ENCODE data around the gene KRTAP5-3.

Gene KRTAP5-3

GRCh38 chr11:1642288-1643145 is 34.3 kb upstream of the KRTAP5-3 start:
- DNase-seq (ENCODE audit: low read depth), result no peak

- DNase-seq (ENCODE audit: low read depth), result no peak
These were observed 32.8 kb upstream of the KRTAP5-3 start for GRCh38 chr11:1641096-1641495.

DNA sequence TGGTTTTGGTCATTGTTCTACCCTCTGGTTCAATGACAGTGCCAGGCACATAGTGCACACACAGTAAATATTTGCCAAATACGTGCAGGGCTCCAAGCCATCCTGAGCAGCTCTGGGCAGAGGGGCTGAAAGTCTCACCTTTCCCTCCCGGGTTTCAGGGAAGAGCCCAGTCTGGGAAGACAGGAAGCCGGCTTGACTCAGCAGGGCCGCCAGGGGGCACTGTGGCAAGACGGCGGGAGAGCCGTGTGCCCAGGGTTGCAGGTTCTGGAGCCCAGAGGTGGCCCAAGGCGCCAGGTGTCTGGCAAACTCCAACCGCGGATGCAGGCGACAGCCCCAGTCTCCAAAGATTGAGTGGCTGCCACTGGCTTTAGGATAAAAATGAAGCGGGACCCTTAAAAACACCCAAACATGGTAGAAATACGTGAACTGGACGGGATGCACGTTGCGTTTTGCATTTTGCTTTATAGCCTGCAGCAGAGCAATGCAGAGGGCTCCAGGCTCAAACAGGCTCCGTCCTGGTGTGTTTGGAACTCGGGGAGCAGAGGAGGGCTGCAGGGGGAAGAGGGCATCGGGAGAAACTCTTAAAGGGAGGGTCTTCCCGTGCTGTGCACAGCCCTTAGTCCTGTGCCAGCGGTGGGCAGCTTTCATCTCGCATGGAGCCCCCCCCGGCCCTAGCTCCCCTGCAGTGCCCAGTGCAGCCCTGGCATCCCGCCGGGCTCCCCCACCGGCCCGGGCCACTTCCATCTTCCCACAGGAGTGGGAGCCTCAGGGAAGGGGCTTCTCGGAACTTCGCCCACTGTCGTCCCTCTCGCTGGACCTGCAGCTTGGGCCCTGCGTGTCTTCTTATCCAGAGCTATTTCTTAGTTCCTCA is 32.0 kb upstream of the KRTAP5-3 start:
- DNase-seq (ENCODE audit: low read depth), result peak; percentile 45

GRCh38 chr11:1639666-1640065 is 31.4 kb upstream of the KRTAP5-3 start:
- DNase-seq (ENCODE audit: low read depth), result no peak

- no peak for DNase-seq (ENCODE audit: low read depth)
These were observed 30.9 kb upstream of the KRTAP5-3 start for GRCh38 chr11:1639102-1639620.

DNA sequence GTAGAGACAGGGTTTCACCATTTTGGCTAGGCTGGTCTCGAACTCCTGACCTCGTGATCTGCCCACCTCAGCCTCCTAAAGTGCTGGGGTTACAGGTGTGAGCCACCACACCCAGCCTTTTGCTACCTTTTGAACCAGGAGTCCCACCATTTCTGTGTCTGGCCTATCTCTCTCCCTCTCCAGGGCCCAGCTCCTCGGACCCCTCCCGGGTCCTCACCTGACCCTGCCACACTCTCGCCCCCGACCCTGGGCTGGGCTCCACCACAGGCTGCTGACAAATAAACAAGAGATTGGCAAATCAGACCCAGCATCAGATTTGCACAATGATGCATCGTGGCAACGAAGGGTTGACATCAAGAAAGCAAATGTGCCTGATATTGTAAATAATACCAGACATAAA is 30.1 kb upstream of the KRTAP5-3 start:
- no peak for DNase-seq (ENCODE audit: low read depth)

DNA sequence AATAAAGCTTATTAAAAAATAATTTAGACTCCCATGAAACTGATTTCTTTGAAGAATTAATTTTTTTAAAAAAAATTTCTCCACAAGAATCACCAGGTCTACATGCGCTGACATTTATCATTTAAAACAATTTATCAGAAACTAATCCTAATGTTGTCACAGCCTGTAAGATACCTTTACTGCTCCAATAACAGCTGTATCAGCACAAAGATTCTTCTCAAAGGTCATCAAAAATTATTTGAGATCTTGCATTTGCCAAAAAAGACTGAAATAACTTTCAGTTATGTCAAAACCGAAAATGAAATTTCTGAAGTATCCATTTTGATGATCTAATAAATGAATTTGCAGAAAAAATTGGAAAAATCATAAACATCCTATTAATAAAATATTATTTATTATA is 29.4 kb upstream of the KRTAP5-3 start:
- no peak for DNase-seq (ENCODE audit: low read depth)

DNA sequence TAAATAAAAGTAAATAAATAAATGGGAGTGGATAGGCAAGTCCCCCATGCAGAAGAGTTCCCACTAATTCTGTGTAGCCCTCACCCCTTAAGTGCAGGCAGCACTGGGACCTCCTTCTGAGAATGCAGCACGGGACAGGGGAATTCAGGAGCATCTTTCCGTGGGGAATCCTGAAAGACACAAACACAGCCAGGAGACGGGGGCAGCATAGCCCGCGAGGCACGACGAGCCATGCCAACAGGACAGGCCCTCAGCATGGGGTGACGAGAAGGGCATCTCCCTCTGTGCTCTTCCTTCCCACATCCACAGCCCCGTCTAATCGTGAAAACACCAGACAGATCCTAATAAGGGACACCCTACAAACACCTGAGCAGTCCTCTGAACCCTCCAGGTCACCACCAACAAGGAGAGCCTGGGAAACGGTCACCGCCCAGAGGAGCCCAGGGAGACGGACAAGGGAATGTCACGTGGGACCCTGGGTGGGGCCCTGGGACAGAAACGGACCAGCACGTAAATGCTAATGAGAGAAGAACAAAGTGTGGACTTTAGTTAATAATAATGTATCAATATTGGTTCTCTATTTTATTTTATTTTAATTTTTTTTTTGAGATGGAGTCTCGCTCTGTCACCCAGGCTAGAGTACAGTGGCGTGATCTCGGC is 28.2 kb upstream of the KRTAP5-3 start:
- no peak for DNase-seq (ENCODE audit: low read depth)

- no peak for DNase-seq (ENCODE audit: low read depth)
These were observed 25.6 kb upstream of the KRTAP5-3 start for GRCh38 chr11:1633864-1634263.

DNA sequence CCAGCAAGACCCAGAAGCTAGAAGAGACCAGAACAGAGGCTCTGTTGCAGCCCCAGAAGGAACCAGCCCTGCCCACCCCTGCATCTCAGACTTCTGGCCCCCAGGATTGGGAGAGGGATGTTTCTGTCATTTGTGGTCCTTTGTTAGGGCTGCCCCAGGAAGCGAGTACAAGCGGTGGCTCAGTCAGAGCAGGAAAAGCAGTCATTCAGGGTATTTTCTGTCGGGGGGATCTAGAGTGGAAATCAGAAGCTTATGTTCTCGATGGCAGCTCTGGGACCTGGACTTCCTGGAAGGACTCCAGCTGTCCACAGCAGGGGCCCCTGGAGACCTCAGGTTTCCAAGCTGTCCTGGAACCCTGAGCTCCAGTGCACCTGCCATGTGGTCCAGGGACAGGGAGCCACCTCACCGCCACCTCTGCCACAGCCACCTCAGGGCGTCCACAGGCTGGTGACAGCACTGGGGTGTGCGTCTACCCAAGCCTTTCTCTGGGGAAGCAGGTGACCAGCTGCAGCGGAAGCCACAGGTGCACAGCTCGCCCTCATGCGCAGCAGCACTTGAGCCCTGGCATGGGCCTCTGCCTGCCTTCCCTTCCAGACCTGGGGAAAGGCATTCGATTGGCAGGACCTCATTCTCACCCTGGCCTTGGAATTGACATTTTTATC is 23.9 kb upstream of the KRTAP5-3 start:
- DNase-seq (ENCODE audit: low read depth), result no peak

GRCh38 chr11:1631066-1631568 is 22.9 kb upstream of the KRTAP5-3 start:
- DNase-seq (ENCODE audit: low read depth), result no peak

DNA sequence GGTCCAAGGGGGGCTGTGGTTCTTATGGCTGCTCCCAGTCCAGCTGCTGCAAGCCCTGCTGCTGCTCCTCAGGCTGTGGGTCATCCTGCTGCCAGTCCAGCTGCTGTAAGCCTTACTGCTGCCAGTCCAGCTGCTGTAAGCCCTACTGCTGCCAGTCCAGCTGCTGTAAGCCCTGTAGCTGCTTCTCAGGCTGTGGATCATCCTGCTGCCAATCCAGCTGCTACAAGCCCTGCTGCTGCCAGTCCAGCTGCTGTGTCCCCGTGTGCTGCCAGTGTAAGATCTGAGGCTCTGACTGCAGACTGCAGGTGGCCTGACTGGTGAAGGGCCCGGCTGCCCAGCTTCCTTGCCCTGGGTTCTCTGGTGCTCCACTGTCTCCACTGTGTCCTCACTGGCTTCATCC is 22.0 kb upstream of the KRTAP5-3 start:
- no peak for DNase-seq (ENCODE audit: low read depth)

- no peak for DNase-seq (ENCODE audit: low read depth)
These were observed 21.3 kb upstream of the KRTAP5-3 start, which contains the start of gene KRTAP5-5 for GRCh38 chr11:1629326-1630185. Gene KRTAP5-5, plus strand, starts transcription at chr11:1629775. Its CDS starts 66 bp downstream, at chr11:1629841.

GRCh38 chr11:1628506-1629325 is 20.5 kb upstream of the KRTAP5-3 start:
- DNase-seq (ENCODE audit: low read depth), result peak; percentile 52

- no peak for DNase-seq (ENCODE audit: low read depth)
These were observed 17.3 kb upstream of the KRTAP5-3 start for GRCh38 chr11:1625541-1625940.

DNA sequence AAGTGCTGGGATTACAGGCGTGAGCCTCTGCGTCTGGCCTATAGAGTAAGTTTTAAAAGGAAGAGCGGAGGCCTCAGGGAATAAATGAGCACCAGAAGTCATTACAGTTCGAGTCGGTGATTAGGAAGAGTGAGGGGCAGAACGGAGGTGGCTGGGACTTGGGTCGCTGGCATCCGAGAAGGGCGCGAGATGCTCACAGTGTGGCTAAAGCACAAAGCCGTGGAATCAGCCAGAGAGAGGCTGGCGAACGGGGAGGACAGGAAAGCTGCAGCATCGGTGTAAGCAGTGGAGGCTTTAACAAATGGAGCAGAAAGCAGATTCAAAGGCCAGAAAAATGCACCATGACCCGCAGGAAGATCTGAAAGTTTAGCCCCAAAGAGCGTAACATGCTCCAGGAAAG is 16.4 kb upstream of the KRTAP5-3 start:
- no peak for DNase-seq (ENCODE audit: low read depth)

DNA sequence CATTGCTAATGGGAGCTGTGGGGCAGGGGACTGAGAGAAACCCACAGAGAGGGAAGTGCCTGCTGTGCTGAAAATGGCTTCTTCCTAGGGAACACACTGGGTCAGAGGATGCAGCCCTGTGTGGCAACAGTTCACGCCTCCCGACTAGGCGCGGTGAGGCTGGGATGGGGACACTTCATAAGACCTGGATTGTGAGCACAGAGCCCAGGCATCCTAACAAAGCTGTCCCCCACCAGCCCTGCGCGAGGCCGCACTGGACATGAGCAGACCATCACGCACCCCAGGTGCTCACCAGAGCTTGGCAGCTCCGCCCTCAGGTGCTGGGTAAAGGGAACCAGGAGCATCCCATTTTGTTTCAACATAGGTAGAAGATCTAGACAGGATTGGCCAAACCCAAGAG is 15.5 kb upstream of the KRTAP5-3 start:
- DNase-seq (ENCODE audit: low read depth), result no peak

DNA sequence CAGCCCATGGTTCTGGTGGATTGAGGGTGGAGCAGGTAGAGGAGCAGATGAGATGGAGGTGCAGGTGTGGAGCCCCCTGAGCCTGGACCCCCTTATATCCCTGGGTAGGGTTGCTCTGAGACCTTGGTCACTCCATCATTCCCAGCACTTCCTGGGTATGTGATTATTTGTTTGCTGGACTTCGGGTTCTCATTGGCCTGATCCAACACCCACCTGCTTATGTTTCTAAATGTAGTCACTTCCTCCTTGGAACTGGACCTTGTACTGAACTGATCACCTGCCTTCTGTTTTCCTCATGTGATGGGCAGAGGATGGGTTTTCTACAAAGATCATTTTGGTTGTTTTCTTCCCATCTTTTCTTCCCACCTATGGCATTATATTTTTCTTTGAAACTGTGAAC is 13.8 kb upstream of the KRTAP5-3 start, which contains the start of gene KRTAP5-4:
TSS of gene KRTAP5-4 (minus strand) at position 53 of the 400 bp plus-strand sequence. CDS start at position 8, 45 bp downstream.
- no peak for DNase-seq (ENCODE audit: low read depth)

- DNase-seq (ENCODE audit: low read depth), result peak; percentile 24
These were observed 11.2 kb upstream of the KRTAP5-3 start for GRCh38 chr11:1619449-1619848.

All from ELR (cell line).